GM12878 (cell line): Measurements from ENCODE around the gene LEF1. TPM values are rescaled to one million over a fixed set of nuclear protein-coding genes. Genes with fewer than 3 reads are reported as not detected.

Experiments used
- ATAC-seq: fragments of 200-7000 bp; cut with Tn5 transposase; 3 replicates; pipeline ENCODE4 v1.9.1; 2020; ENCODE audit warnings: mild to moderate bottlenecking, moderate library complexity
- BruUV-seq: library from RNA; stranded (reverse); fragments of 400-500 nt; replicated peaks from 2 replicates; lab custom pipeline; 2021; lab: Mats Ljungman, UMichigan
- CTCF ChIA-PET: fragments of 300-600 bp; sonication (Branson Sonifier 250); formaldehyde crosslinking; extraction: SDS; loops from one replicate; lab custom pipeline; 2021; ENCODE audit warnings: inconsistent platforms; lab: Yijun Ruan, JAX
- POLR2A ChIA-PET: fragments of 350-600 bp; formaldehyde crosslinking; extraction: SDS; loops from one replicate; lab custom pipeline; 2021; ENCODE audit warnings: inconsistent platforms; lab: Charles Lee
- RAD21 ChIA-PET: fragments of 300-600 bp; sonication (Branson Sonifier 250); formaldehyde crosslinking; loops from one replicate; lab custom pipeline; 2023; ENCODE audit warnings: antibody characterized with exemption; ENCODE audit not compliant: unreplicated experiment; lab: Charles Lee
- SMC1A ChIA-PET: fragments of 300-600 bp; sonication (Branson Sonifier 250); formaldehyde crosslinking; loops from one replicate; lab custom pipeline; 2023; ENCODE audit not compliant: unreplicated experiment, uncharacterized antibody; lab: Charles Lee
- DNase-seq: peaks from one replicate; pipeline ENCODE4 v3.0.0-alpha.2; 2011; ENCODE audit warnings: low read depth, low spot score
- FAIRE-seq: peaks from 3 replicates; lab custom pipeline; 2011; peaks lifted over from hg19 to GRCh38; lab: Jason Lieb, UNC
- H2AFZ ChIP-seq: 2 replicates; pipeline ENCODE4 v1.6.0; 2011; ENCODE audit warnings: low read depth, low read length, control low read depth; ENCODE audit not compliant: control insufficient read depth
- H3K27ac ChIP-seq: 2 replicates; pipeline ENCODE4 v1.5.1; 2011; ENCODE audit warnings: control low read depth; ENCODE audit not compliant: control insufficient read depth, insufficient read depth
- H3K27me3 ChIP-seq, 2 experiments: replicated peaks in 1 of 2; 2 replicates each; pipeline versions ENCODE4 v1.6.0 to v1.6.1; 2011; ENCODE audit warnings: low read length in 1 of 2; ENCODE audit not compliant: control insufficient read depth in 2 of 2, insufficient read depth in 2 of 2
- H3K36me3 ChIP-seq, 2 experiments: 2 replicates each; pipeline ENCODE4 v1.5.1; 2011; ENCODE audit warnings: low read length in 1 of 2; ENCODE audit not compliant: control insufficient read depth in 2 of 2, insufficient read depth in 2 of 2
- H3K4me1 ChIP-seq: 2 replicates; pipeline ENCODE4 v1.6.1; 2011; ENCODE audit warnings: mild to moderate bottlenecking, low read length, moderate library complexity, mixed read lengths; ENCODE audit not compliant: control insufficient read depth, insufficient read depth
- H3K4me2 ChIP-seq: 2 replicates; pipeline ENCODE4 v1.6.0; 2011; ENCODE audit warnings: control low read depth; ENCODE audit not compliant: control insufficient read depth, insufficient read depth
- H3K4me3 ChIP-seq: fragments of 200-600 bp; sonication (generic); 2 replicates; pipeline ENCODE4 v1.5.1; 2016
- H3K79me2 ChIP-seq: 2 replicates; pipeline ENCODE4 v1.6.0; 2011; ENCODE audit warnings: low read length; ENCODE audit not compliant: control insufficient read depth, insufficient read depth
- H3K9ac ChIP-seq: 2 replicates; pipeline ENCODE4 v1.8.0; 2011; ENCODE audit warnings: low read length, control low read depth, mixed read lengths; ENCODE audit not compliant: control insufficient read depth, insufficient read depth
- H3K9me3 ChIP-seq: replicated peaks from 3 replicates; pipeline ENCODE4 v1.5.1; 2011; ENCODE audit warnings: mild to moderate bottlenecking, low read length; ENCODE audit not compliant: control insufficient read depth, insufficient read depth
- H4K20me1 ChIP-seq: 2 replicates; pipeline ENCODE4 v1.6.0; 2011; ENCODE audit not compliant: control insufficient read depth, insufficient read depth
- BHLHE40 ChIP-seq, 2 experiments: fragments of 450-650 bp in 1 of 2; IDR thresholded peaks; 2 replicates each; pipeline ENCODE4 v1.6.1; 2011 to 2017; ENCODE audit warnings: low read depth in 2 of 2, borderline replicate concordance in 1 of 2, improper control_type of control experiment in 1 of 2, low read length in 1 of 2, mild to moderate bottlenecking in 1 of 2
- CBX5 ChIP-seq: sonication (generic); IDR thresholded peaks from 2 replicates; pipeline ENCODE4 v1.6.1; 2016; ENCODE audit warnings: low read depth, moderate library complexity, mild to moderate bottlenecking, inconsistent platforms
- EED ChIP-seq: sonication (generic); IDR thresholded peaks from 2 replicates; pipeline ENCODE4 v1.6.1; 2016; ENCODE audit warnings: antibody characterized with exemption, low read depth
- ESRRA ChIP-seq: IDR thresholded peaks from 2 replicates; pipeline ENCODE4 v1.6.1; 2012; ENCODE audit warnings: mild to moderate bottlenecking, low read length, improper control_type of control experiment
- EZH2 ChIP-seq: IDR thresholded peaks from 2 replicates; pipeline ENCODE4 v1.6.1; 2012; ENCODE audit warnings: low read depth, mild to moderate bottlenecking, control low read depth, inconsistent platforms, low read length, borderline replicate concordance; ENCODE audit not compliant: control insufficient read depth
- FOXM1 ChIP-seq: IDR thresholded peaks from 2 replicates; pipeline ENCODE4 v1.6.1; 2012; ENCODE audit warnings: low read depth, mild to moderate bottlenecking, inconsistent platforms, low read length, moderate library complexity
- NBN ChIP-seq: fragments of 450-650 bp; IDR thresholded peaks from 2 replicates; pipeline ENCODE4 v1.6.1; 2016
- NFIC ChIP-seq: IDR thresholded peaks from 2 replicates; pipeline ENCODE4 v1.6.1; 2012; ENCODE audit warnings: low read depth, mild to moderate bottlenecking, inconsistent platforms, low read length, moderate library complexity
- NFYB ChIP-seq: IDR thresholded peaks from 2 replicates; pipeline ENCODE4 v1.6.1; 2011; ENCODE audit warnings: low read depth, mild to moderate bottlenecking, low read length, improper control_type of control experiment, moderate library complexity; ENCODE audit not compliant: insufficient read depth
- NR2F1 ChIP-seq: fragments of 450-650 bp; conservative IDR thresholded peaks from 2 replicates; pipeline ENCODE4 v1.6.1; 2017; ENCODE audit warnings: mild to moderate bottlenecking
- NRF1 ChIP-seq: conservative IDR thresholded peaks from 2 replicates; pipeline ENCODE4 v1.6.1; 2011; ENCODE audit warnings: mild to moderate bottlenecking, low read depth, low read length, improper control_type of control experiment
- TBL1XR1 ChIP-seq: IDR thresholded peaks from 2 replicates; pipeline ENCODE4 v1.6.1; 2012; ENCODE audit warnings: low read depth, low read length, improper control_type of control experiment
- TCF3 ChIP-seq: IDR thresholded peaks from 2 replicates; pipeline ENCODE4 v1.6.1; 2012; ENCODE audit warnings: low read depth, mild to moderate bottlenecking, low read length, borderline replicate concordance; ENCODE audit not compliant: insufficient read depth
- WGBS: methylation state at CpG from one replicate; pipeline ENCODE4 v1.1.6; 2016; ENCODE audit warnings: low lambda C conversion rate; ENCODE audit not compliant: insufficient replicate concordance, insufficient coverage; ENCODE audit errors: missing lambda C conversion rate; 5-methylcytosine and 5-hydroxymethylcytosine counted together
- in situ Hi-C: fragments of 300-500 bp; cut with MboI; formaldehyde crosslinking; loops from 9 replicates; pipeline ENCODE4 v1.14.3; 2018; ENCODE audit warnings: mixed read lengths
- intact Hi-C: fragments of 100-400 bp; cut with micrococcal nuclease; formaldehyde crosslinking; loops from one replicate; pipeline ENCODE4 v1.14.2; 2022; ENCODE audit not compliant: unreplicated experiment
- polyA plus RNA-seq, 11 experiments: library from polyadenylated mRNA; depleted of rRNA in 4 of 11; unstranded in 6 of 11; stranded (reverse) in 5 of 11; fragments of >200 nt; fragmentation: Nextera tagmentation in 4 of 11; fragmentation: Illumina TruSeq in 1 of 11; extraction: Ambion mirVana in 4 of 11; extraction: Trizol in 1 of 11; gene quantifications; 1 replicate in 1 of 11; 2 replicates in 10 of 11; pipeline versions ENCODE4 v1.2.1 to v1.2.3, GENCODE V29; 2011 to 2016; ENCODE audit warnings: inconsistent platforms in 2 of 11, missing spikeins in 2 of 11, low read depth in 1 of 11
- total RNA-seq, 4 experiments: library from RNA; depleted of rRNA in 3 of 4; stranded (reverse); fragments of >200 nt in 3 of 4; fragmentation: Illumina TruSeq in 1 of 4; extraction: Trizol in 1 of 4; gene quantifications; 2 replicates each; pipeline versions ENCODE4 v1.2.1 to v1.2.3, GENCODE V29; 2013 to 2021
- TF ChIP-seq, protein P1 (sequence below): fragments of 450-650 bp; conservative IDR thresholded peaks from 2 replicates; pipeline ENCODE4 v1.6.1; 2017; ENCODE audit warnings: mild to moderate bottlenecking, moderate library complexity
- TF ChIP-seq, protein P2 (sequence below): IDR thresholded peaks from 2 replicates; pipeline ENCODE4 v1.6.1; 2011; ENCODE audit warnings: borderline replicate concordance, low read depth, mild to moderate bottlenecking, moderate library complexity, mixed read lengths, low read length; ENCODE audit not compliant: insufficient read depth; ENCODE audit errors: extremely low read length

Gene LEF1
- total and polyA plus RNA-seq, 10 of the 15 experiments (the other 5 are each of a cell fraction or from before 2014, with no cell fraction given) = 10.2 to 38.1 (median 19.5) TPM

- FAIRE-seq (no peak), DNase-seq (no peak)
- Histone ChIP-seq H3K36me3 (no peaks in the 10 kb centered on the region), H4K20me1 (no peaks in the 10 kb centered on the region), H3K9me3 (no peaks in the 10 kb centered on the region), H3K27me3 (peaks cover 0 to 4% of the 10 kb centered on the region in 2 experiments; a peak in 1 of 4 replicates), H3K4me1 (no peaks in the 10 kb centered on the region), H3K4me3 (no peak overlapping the region), H3K79me2 (no peaks in the 10 kb centered on the region), H3K27ac (no peak overlapping the region)
- in situ Hi-C loops = no loop called here
- BruUV-seq = no TSS peak
- TF ChIP-seq NFYB (no peak), BHLHE40 (IDR thresholded peaks at IDR 0.05; ENCODE audit: borderline replicate concordance in 1 of 2, low read depth in 2 of 2, low read length in 1 of 2) (no peak), EED (no peak), TBL1XR1 (no peak), NRF1 (no peak), CBX5 (no peak), NR2F1 (no peak), ESRRA (no peak), FOXM1 (no peak), NBN (no peak), NFIC (no peak), EZH2 (no peak), TCF3 (no peak)
- TF ChIP-seq, protein P1, sequence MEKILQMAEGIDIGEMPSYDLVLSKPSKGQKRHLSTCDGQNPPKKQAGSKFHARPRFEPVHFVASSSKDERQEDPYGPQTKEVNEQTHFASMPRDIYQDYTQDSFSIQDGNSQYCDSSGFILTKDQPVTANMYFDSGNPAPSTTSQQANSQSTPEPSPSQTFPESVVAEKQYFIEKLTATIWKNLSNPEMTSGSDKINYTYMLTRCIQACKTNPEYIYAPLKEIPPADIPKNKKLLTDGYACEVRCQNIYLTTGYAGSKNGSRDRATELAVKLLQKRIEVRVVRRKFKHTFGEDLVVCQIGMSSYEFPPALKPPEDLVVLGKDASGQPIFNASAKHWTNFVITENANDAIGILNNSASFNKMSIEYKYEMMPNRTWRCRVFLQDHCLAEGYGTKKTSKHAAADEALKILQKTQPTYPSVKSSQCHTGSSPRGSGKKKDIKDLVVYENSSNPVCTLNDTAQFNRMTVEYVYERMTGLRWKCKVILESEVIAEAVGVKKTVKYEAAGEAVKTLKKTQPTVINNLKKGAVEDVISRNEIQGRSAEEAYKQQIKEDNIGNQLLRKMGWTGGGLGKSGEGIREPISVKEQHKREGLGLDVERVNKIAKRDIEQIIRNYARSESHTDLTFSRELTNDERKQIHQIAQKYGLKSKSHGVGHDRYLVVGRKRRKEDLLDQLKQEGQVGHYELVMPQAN = no peak
- TF ChIP-seq, protein P2, sequence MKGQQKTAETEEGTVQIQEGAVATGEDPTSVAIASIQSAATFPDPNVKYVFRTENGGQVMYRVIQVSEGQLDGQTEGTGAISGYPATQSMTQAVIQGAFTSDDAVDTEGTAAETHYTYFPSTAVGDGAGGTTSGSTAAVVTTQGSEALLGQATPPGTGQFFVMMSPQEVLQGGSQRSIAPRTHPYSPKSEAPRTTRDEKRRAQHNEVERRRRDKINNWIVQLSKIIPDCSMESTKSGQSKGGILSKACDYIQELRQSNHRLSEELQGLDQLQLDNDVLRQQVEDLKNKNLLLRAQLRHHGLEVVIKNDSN = no peak
- TF ChIP-seq, all 136 proteins: peak for 0
- ATAC-seq = peak; percentile 87
- WGBS = 34% methylated on average over 5 of the region's 5 CpGs
- Histone ChIP-seq H2AFZ (no peak overlapping the region), H3K4me2 (no peak overlapping the region), H3K9ac (no peak overlapping the region)
- intact Hi-C loops = no loop called here
- SMC1A ChIA-PET = interaction anchor here (1.4 kb wide), 1 partner anchor 10 kb away, joined by 4 read pairs; no protein-coding TSS in a partner anchor
- CTCF ChIA-PET = interaction anchor here (1.1 to 2.2 kb wide), 4 partner anchors 9 to 79 kb away, joined by 3 to 7 read pairs (median 4); no protein-coding TSS in a partner anchor
- POLR2A ChIA-PET = no interaction called here
- RAD21 ChIA-PET = interaction anchor here (1.0 kb wide), 1 partner anchor 21 kb away, joined by 3 read pairs; no protein-coding TSS in a partner anchor
Measured at GRCh38 chr4:108097990-108098553, 70.7 kb downstream of the LEF1 start.
